ENCODE measurements around the gene PPP2R2B. TPM values are rescaled to one million over a fixed set of nuclear protein-coding genes. Genes with fewer than 3 reads are reported as not detected.

The PPP2R2B gene
- total RNA-seq, 1 donor from 2014 or later: 10.0 TPM

GRCh38 chr5:146671561-146672295 is 206.8 kb downstream of the PPP2R2B start:
- Histone ChIP-seq H3K4me3 (no peak overlapping the region), H3K36me3 (no peaks in the 10 kb centered on the region), H3K9me3 (no peaks in the 10 kb centered on the region), H3K4me1 (peaks cover 0 to 8% of the 10 kb centered on the region in 2 donors), H3K27ac (no peak overlapping the region), H3K27me3 (no peaks in the 10 kb centered on the region)
- no peak for DNase-seq (ENCODE audit: low spot score in 2 of 2)
- intact Hi-C loops (cut with DNase I): loop anchor here (5.0 kb wide), 1 partner anchor 206 kb away; the partner anchor contains the start of gene PPP2R2B
- TF ChIP-seq CTCF (IDR thresholded peaks at IDR 0.05): no peak

- no peak for TF ChIP-seq CTCF (IDR thresholded peaks at IDR 0.05)
- intact Hi-C loops (cut with DNase I): loop anchor here (5.0 kb wide), 3 partner anchors 63 to 208 kb away; partner anchors contain the start of gene PPP2R2B
- Histone ChIP-seq H3K27me3 (no peaks in the 10 kb centered on the region), H3K4me3 (no peak overlapping the region), H3K36me3 (no peaks in the 10 kb centered on the region), H3K27ac (peak overlapping the region in 1 of 2 donors; percentile 82), H3K9me3 (no peaks in the 10 kb centered on the region), H3K4me1 (peaks cover 0 to 8% of the 10 kb centered on the region in 2 donors)
- no peak for DNase-seq (ENCODE audit: low spot score in 2 of 2)
Observed at GRCh38 chr5:146669656-146670055, 208.9 kb downstream of the PPP2R2B start.

DNA sequence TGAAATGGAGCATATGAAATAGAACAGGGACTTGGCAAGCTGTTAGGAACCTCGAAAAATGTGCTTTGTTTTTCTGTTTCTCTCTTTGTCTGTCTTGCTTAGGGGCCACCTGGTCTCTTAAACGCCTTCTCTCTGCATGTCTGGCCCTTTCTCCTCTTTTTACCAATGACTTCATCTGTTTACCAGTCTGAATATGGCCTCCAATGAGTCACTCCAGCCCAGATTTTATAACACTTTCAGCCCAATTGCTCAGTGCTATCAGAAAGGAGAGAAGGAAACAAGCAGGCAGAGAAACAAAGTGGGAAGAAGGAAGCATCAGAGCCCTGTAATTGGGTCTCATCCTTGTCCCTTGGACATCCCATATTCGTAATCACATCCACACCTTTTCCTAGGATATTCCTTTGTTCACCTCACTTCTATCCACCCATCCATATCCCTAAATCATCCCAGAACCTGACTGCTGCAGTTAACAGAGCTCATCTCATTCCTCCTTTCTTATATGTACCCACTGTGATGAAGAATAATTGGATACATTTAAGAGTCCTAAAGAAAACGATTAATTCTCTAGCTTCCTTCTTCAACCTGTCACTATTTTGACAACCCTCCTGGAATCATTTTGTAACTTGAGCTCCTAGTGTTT is 210.8 kb downstream of the PPP2R2B start:
- Histone ChIP-seq H3K9me3 (no peaks in the 10 kb centered on the region), H3K4me1 (peaks cover 0 to 8% of the 10 kb centered on the region in 2 donors), H3K4me3 (no peak overlapping the region), H3K27ac (peak overlapping the region; percentile 79 to 82), H3K27me3 (no peaks in the 10 kb centered on the region), H3K36me3 (no peaks in the 10 kb centered on the region)
- TF ChIP-seq CTCF (IDR thresholded peaks at IDR 0.05): no peak
- DNase-seq (ENCODE audit: low spot score in 2 of 2): no peak
- intact Hi-C loops (cut with DNase I): loop anchor here (5.0 kb wide), 2 partner anchors 65 to 130 kb away; no protein-coding TSS in a partner anchor

- Histone ChIP-seq H3K9me3 (no peaks in the 10 kb centered on the region), H3K27ac (no peak overlapping the region), H3K4me1 (no peaks in the 10 kb centered on the region), H3K36me3 (no peaks in the 10 kb centered on the region), H3K4me3 (no peak overlapping the region), H3K27me3 (no peaks in the 10 kb centered on the region)
- DNase-seq (ENCODE audit: low spot score in 2 of 2): no peak
- peak; percentile 4 to 45 (median 37) for TF ChIP-seq CTCF (IDR thresholded peaks at IDR 0.05)
- intact Hi-C loops (cut with DNase I): loop anchor here (1.0 kb wide), 1 partner anchor 304 kb away; no protein-coding TSS in a partner anchor
Observed at GRCh38 chr5:146662229-146662628, 216.3 kb downstream of the PPP2R2B start.

- Histone ChIP-seq H3K4me1 (no peaks in the 10 kb centered on the region), H3K9me3 (no peaks in the 10 kb centered on the region), H3K27ac (no peak overlapping the region), H3K4me3 (no peak overlapping the region), H3K36me3 (no peaks in the 10 kb centered on the region), H3K27me3 (no peaks in the 10 kb centered on the region)
- no peak for DNase-seq (ENCODE audit: low spot score in 2 of 2)
- TF ChIP-seq CTCF (IDR thresholded peaks at IDR 0.05): no peak
- intact Hi-C loops (cut with DNase I): no loop called here
Observed at GRCh38 chr5:146660376-146660960, 218.1 kb downstream of the PPP2R2B start.

Measured in ascending aorta (tissue), 2 donors.